H1 (cell line): ENCODE results near the gene KLF16. TPM values are rescaled to one million over a fixed set of nuclear protein-coding genes. Genes with fewer than 3 reads are reported as not detected.

Source experiments
- CTCF ChIA-PET: fragments of 300-600 bp; sonication (Branson Sonifier 250); formaldehyde crosslinking; loops from one replicate; lab custom pipeline; 2021; ENCODE audit not compliant: partially characterized antibody; lab: Charles Lee
- POLR2A ChIA-PET: fragments of 300-600 bp; sonication (Branson Sonifier 250); formaldehyde crosslinking; loops from one replicate; lab custom pipeline; 2021; ENCODE audit warnings: inconsistent platforms; ENCODE audit not compliant: partially characterized antibody; lab: Charles Lee
- DNase-seq, 2 experiments: peaks; one replicate each; pipeline versions ENCODE4 v3.0.0 to v3.0.0-alpha.2; 2010 to 2022; ENCODE audit warnings: low spot score in 2 of 2, low read depth in 1 of 2, mixed read lengths in 1 of 2
- FAIRE-seq: peaks from 2 replicates; lab custom pipeline; 2011; peaks lifted over from hg19 to GRCh38; lab: Jason Lieb, UNC
- H2AFZ ChIP-seq: 2 replicates; pipeline ENCODE4 v1.8.1; 2012; ENCODE audit warnings: low read length, inconsistent platforms
- H2AK5ac ChIP-seq: 2 replicates; pipeline ENCODE4 v1.6.1; 2013; ENCODE audit warnings: low read depth, low read length
- H2BK120ac ChIP-seq: replicated peaks from 2 replicates; pipeline ENCODE3; 2013; ENCODE audit warnings: low read depth, low read length, inconsistent platforms
- H2BK12ac ChIP-seq: 2 replicates; pipeline ENCODE4 v1.6.1; 2013; ENCODE audit warnings: low read depth, low read length
- H2BK15ac ChIP-seq: 2 replicates; pipeline ENCODE4 v1.6.1; 2013; ENCODE audit warnings: low read length
- H2BK20ac ChIP-seq: 2 replicates; pipeline ENCODE4 v1.6.1; 2013; ENCODE audit warnings: low read length
- H2BK5ac ChIP-seq: 2 replicates; pipeline ENCODE4 v1.6.1; 2013; ENCODE audit warnings: low read depth, low read length
- H3K14ac ChIP-seq: 2 replicates; pipeline ENCODE4 v1.6.1; 2013; ENCODE audit warnings: inconsistent platforms; ENCODE audit not compliant: insufficient read length
- H3K18ac ChIP-seq: 2 replicates; pipeline ENCODE4 v1.6.1; 2013; ENCODE audit warnings: low read length; ENCODE audit errors: extremely low read depth
- H3K23ac ChIP-seq: 2 replicates; pipeline ENCODE4 v1.6.1; 2013; ENCODE audit warnings: inconsistent platforms; ENCODE audit not compliant: insufficient read length
- H3K23me2 ChIP-seq: 2 replicates; pipeline ENCODE4 v1.6.1; 2013; ENCODE audit warnings: low read depth, low read length
- H3K27ac ChIP-seq: 2 replicates; pipeline ENCODE4 v1.6.1; 2011; ENCODE audit warnings: low read depth, low read length, inconsistent platforms
- H3K27me3 ChIP-seq, 4 experiments: replicated peaks in 1 of 4; 1 replicate in 1 of 4; 2 replicates in 3 of 4; pipeline versions ENCODE4 v1.6.1 to v1.8.1; 2011 to 2013; ENCODE audit warnings: low read length in 3 of 4, mild to moderate bottlenecking in 3 of 4, inconsistent platforms in 2 of 4, mixed read lengths in 2 of 4, moderate library complexity in 1 of 4; ENCODE audit not compliant: control insufficient read depth in 3 of 4, insufficient read depth in 3 of 4; ENCODE audit errors: extremely low read depth in 1 of 4
- H3K36me3 ChIP-seq, 4 experiments: 2 replicates each; pipeline versions ENCODE4 v1.6.1 to v1.8.1; 2011 to 2013; ENCODE audit warnings: mild to moderate bottlenecking in 4 of 4, low read length in 3 of 4, moderate library complexity in 2 of 4, control low read depth in 1 of 4, inconsistent platforms in 1 of 4; ENCODE audit not compliant: insufficient read depth in 4 of 4, control insufficient read depth in 2 of 4
- H3K4ac ChIP-seq: replicated peaks from 2 replicates; pipeline ENCODE3; 2013; ENCODE audit warnings: low read length, low read depth, mixed read lengths, inconsistent platforms; ENCODE audit not compliant: insufficient read length
- H3K4me1 ChIP-seq, 4 experiments: replicated peaks in 1 of 4; 1 replicate in 1 of 4; 2 replicates in 3 of 4; pipeline versions ENCODE4 v1.6.1 to v1.8.1; 2011 to 2013; ENCODE audit warnings: low read length in 3 of 4, inconsistent platforms in 2 of 4, mixed read lengths in 1 of 4; ENCODE audit not compliant: insufficient read depth in 4 of 4, control insufficient read depth in 3 of 4
- H3K4me2 ChIP-seq, 2 experiments: 2 replicates each; pipeline versions ENCODE4 v1.6.1 to v1.8.1; 2011 to 2013; ENCODE audit warnings: low read depth in 2 of 2, low read length in 2 of 2, control low read depth in 1 of 2, inconsistent platforms in 1 of 2, mild to moderate bottlenecking in 1 of 2; ENCODE audit not compliant: insufficient read depth in 1 of 2
- H3K4me3 ChIP-seq, 4 experiments: fragments of 200-600, 300-600 bp in 1 of 4; sonication (generic), shearing (Covaris generic), sonication (Bioruptor Twin) in 1 of 4; 2 replicates each; pipeline versions ENCODE4 v1.5.1 to v1.8.1; 2011 to 2016; ENCODE audit warnings: low read length in 4 of 4, low read depth in 3 of 4, control low read depth in 2 of 4, inconsistent platforms in 2 of 4, mild to moderate bottlenecking in 2 of 4, mixed read lengths in 1 of 4, moderate library complexity in 1 of 4; ENCODE audit not compliant: insufficient read depth in 2 of 4; ENCODE audit errors: extremely low read depth in 1 of 4
- H3K56ac ChIP-seq: replicated peaks from 2 replicates; pipeline ENCODE3; 2013; ENCODE audit warnings: low read depth, mild to moderate bottlenecking, mixed read lengths, low read length, inconsistent platforms; ENCODE audit not compliant: insufficient read length
- H3K79me1 ChIP-seq: 2 replicates; pipeline ENCODE4 v1.6.1; 2013; ENCODE audit warnings: low read depth, low read length, control low read depth
- H3K79me2 ChIP-seq, 2 experiments: 2 replicates each; pipeline versions ENCODE4 v1.6.1 to v1.8.1; 2012 to 2013; ENCODE audit warnings: low read length in 2 of 2, mild to moderate bottlenecking in 2 of 2, inconsistent platforms in 1 of 2; ENCODE audit not compliant: insufficient read depth in 2 of 2, control insufficient read depth in 1 of 2
- H3K9ac ChIP-seq, 4 experiments: replicated peaks in 1 of 4; 1 replicate in 1 of 4; 2 replicates in 3 of 4; pipeline versions ENCODE4 v1.6.1 to v1.8.1; 2011 to 2013; ENCODE audit warnings: low read depth in 3 of 4, low read length in 3 of 4, control low read depth in 2 of 4, mild to moderate bottlenecking in 2 of 4, moderate library complexity in 2 of 4, inconsistent platforms in 1 of 4; ENCODE audit errors: extremely low read depth in 1 of 4
- H3K9me3 ChIP-seq, 2 experiments: 2 replicates each; pipeline versions ENCODE4 v1.6.1 to v1.8.1; 2012 to 2013; ENCODE audit warnings: mild to moderate bottlenecking in 2 of 2, moderate library complexity in 2 of 2, control low read depth in 1 of 2, inconsistent platforms in 1 of 2, low read depth in 1 of 2, low read length in 1 of 2, mixed read lengths in 1 of 2; ENCODE audit not compliant: insufficient read depth in 2 of 2
- H4K20me1 ChIP-seq, 2 experiments: replicated peaks in 1 of 2; 2 replicates each; pipeline versions ENCODE3 to v1.8.1; 2011 to 2013; ENCODE audit warnings: inconsistent platforms in 2 of 2, low read length in 2 of 2, mild to moderate bottlenecking in 1 of 2; ENCODE audit not compliant: insufficient read depth in 2 of 2, control insufficient read depth in 1 of 2
- H4K5ac ChIP-seq: 2 replicates; pipeline ENCODE4 v1.6.1; 2013; ENCODE audit warnings: low read length, low read depth, mixed read lengths, inconsistent platforms; ENCODE audit not compliant: insufficient read length
- H4K8ac ChIP-seq: 2 replicates; pipeline ENCODE4 v1.8.0; 2013; ENCODE audit warnings: mild to moderate bottlenecking, moderate library complexity, low read length, inconsistent platforms; ENCODE audit not compliant: insufficient read depth; ENCODE audit errors: extremely low read depth
- H4K91ac ChIP-seq: replicated peaks from 2 replicates; pipeline ENCODE3; 2013; ENCODE audit warnings: low read length, mixed read lengths, inconsistent platforms; ENCODE audit not compliant: insufficient read length
- ASH2L ChIP-seq: fragments of 200-600, 300-600 bp; sonication (generic); IDR thresholded peaks from one replicate; pipeline ENCODE4 v1.7.1; 2017; ENCODE audit warnings: low read length
- ATF3 ChIP-seq: IDR thresholded peaks from 2 replicates; pipeline ENCODE4 v1.6.1; 2011; ENCODE audit warnings: low read depth, mild to moderate bottlenecking, low read length; ENCODE audit not compliant: insufficient read depth
- BRCA1 ChIP-seq: IDR thresholded peaks from 2 replicates; pipeline ENCODE4 v1.6.1; 2012; ENCODE audit warnings: low read depth, low read length, improper control_type of control experiment
- RAD21 ChIP-seq, 2 experiments: IDR thresholded peaks in 1 of 2; conservative IDR thresholded peaks in 1 of 2; 2 replicates each; pipeline ENCODE4 v1.6.1; 2011; ENCODE audit warnings: low read depth in 2 of 2, low read length in 2 of 2, improper control_type of control experiment in 1 of 2, inconsistent platforms in 1 of 2, mild to moderate bottlenecking in 1 of 2, moderate library complexity in 1 of 2
- RBBP5 ChIP-seq: IDR thresholded peaks from 2 replicates; pipeline ENCODE4 v1.7.1; 2012; ENCODE audit warnings: low read depth, mild to moderate bottlenecking, inconsistent platforms, low read length, moderate library complexity, borderline replicate concordance
- RFX5 ChIP-seq: IDR thresholded peaks from 2 replicates; pipeline ENCODE4 v1.6.1; 2011; ENCODE audit warnings: low read depth, low read length, improper control_type of control experiment, borderline replicate concordance
- SIN3A ChIP-seq, 2 experiments: IDR thresholded peaks in 1 of 2; conservative IDR thresholded peaks in 1 of 2; 2 replicates each; pipeline ENCODE4 v1.6.1; 2011 to 2012; ENCODE audit warnings: low read length in 2 of 2, improper control_type of control experiment in 1 of 2, low read depth in 1 of 2, mild to moderate bottlenecking in 1 of 2
- WGBS, 2 experiments: shearing (Covaris generic) in 1 of 2; methylation state at CpG; one replicate each; pipeline versions ENCODE4 v1.1.6 to v1.1.7; 2013 to 2015; ENCODE audit warnings: low lambda C conversion rate in 2 of 2, mixed read lengths in 2 of 2, inconsistent platforms in 1 of 2, low coverage in 1 of 2, missing lambda C conversion rate in 1 of 2; ENCODE audit not compliant: insufficient replicate concordance in 2 of 2, insufficient coverage in 1 of 2, insufficient read length in 1 of 2; ENCODE audit errors: extremely low coverage in 1 of 2, missing lambda C conversion rate in 1 of 2; 5-methylcytosine and 5-hydroxymethylcytosine counted together
- polyA plus RNA-seq, 7 experiments: library from polyadenylated mRNA; depleted of rRNA in 3 of 7; stranded (reverse) in 5 of 7; unstranded in 2 of 7; fragments of >200 nt in 5 of 7; fragments of 200-250 nt in 2 of 7; gene quantifications; 1 replicate in 5 of 7; 2 replicates in 1 of 7; 4 replicates in 1 of 7; pipeline versions ENCODE4 v1.2.1 to v1.2.3, GENCODE V29; 2011 to 2013; ENCODE audit warnings: missing spikeins in 2 of 7, mixed read lengths in 2 of 7
- total RNA-seq: library from RNA; stranded (reverse); fragmentation: NEBNext Ultra II Directional; extraction: Animal tissue kit (Norgen Biotek cat#: 25700); gene quantifications from 2 replicates; pipeline ENCODE4 v1.2.1, GENCODE V29; 2021
- TF ChIP-seq, protein P1 (sequence below): IDR thresholded peaks from 2 replicates; pipeline ENCODE4 v1.6.1; 2012; ENCODE audit warnings: low read length, inconsistent platforms

Gene KLF16
- total and polyA plus RNA-seq, 2 of the 8 experiments (the other 6 are each of a cell fraction or from before 2014, with no cell fraction given) = 14.3 to 45.9 TPM

DNA sequence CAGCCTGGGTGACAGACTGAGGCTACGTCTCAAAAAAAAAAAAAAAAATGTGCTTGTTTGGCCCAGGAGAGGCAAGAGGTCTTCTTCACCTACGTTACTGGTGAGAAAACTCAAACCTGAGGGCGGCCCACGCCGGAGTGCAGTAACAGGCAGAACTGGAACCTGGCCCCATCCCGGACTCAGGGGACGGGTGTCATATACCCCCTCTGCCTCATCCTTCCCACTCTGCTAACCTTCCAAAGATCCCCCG is 41.4 kb upstream of the KLF16 start:
- WGBS, 2 experiments = 24% methylated on average over 7 of the region's 8 CpGs; no CpG with 5 or more reads in 1 of the 2 experiments
- H3K23me2 ChIP-seq = peaks cover 3% of the 10 kb centered on the region
- H4K91ac ChIP-seq = peak overlapping the region; percentile 56
- H3K79me1 ChIP-seq = peaks cover 13% of the 10 kb centered on the region
- no peak for FAIRE-seq
- peak overlapping the region; percentile 17 for H3K56ac ChIP-seq
- DNase-seq = no peak
- 0 out of 2 replicates have a peak overlapping the region, but pooled peaks have one; percentile 72 for H2BK20ac ChIP-seq
- CTCF ChIA-PET = interaction anchor here (0.6 to 1.7 kb wide), 6 partner anchors 8 to 40 kb away, joined by 3 to 6 read pairs (median 4); no protein-coding TSS in a partner anchor
- peak overlapping the region; percentile 18 for H2BK120ac ChIP-seq
- H3K14ac ChIP-seq = no peak overlapping the region
- no peak overlapping the region for H2BK12ac ChIP-seq
- peak overlapping the region; percentile 36 for H3K4ac ChIP-seq
- no peak overlapping the region for H3K23ac ChIP-seq
- no peaks in the 10 kb centered on the region for H3K9me3 ChIP-seq
- H4K5ac ChIP-seq = peak overlapping the region; percentile 27
- H3K4me3 ChIP-seq = peak overlapping the region; percentile 17 to 71 (median 37); a peak in 7 of 8 replicates
- H4K20me1 ChIP-seq = peaks cover 9 to 15% of the 10 kb centered on the region in 2 experiments
- peaks cover 12 to 40% of the 10 kb centered on the region in 2 experiments; a peak in 3 of 4 replicates for H3K79me2 ChIP-seq
- H3K27me3 ChIP-seq = no peaks in the 10 kb centered on the region
- H4K8ac ChIP-seq = peak overlapping the region; percentile 87; the same call in 1 of the 2 replicates
- H3K4me1 ChIP-seq = peaks cover 0 to 9% (median 8%) of the 10 kb centered on the region in 4 experiments; a peak in 5 of 7 replicates
- no peak overlapping the region for H2BK15ac ChIP-seq
- POLR2A ChIA-PET = interaction anchor here (0.7 to 2.1 kb wide), 13 partner anchors 9 to 813 kb away, joined by 3 to 10 read pairs (median 4); partner anchors contain the start of gene ABHD17A
- peak overlapping the region in 2 of 4 experiments; percentile 44 to 58; a peak in 2 of 7 replicates for H3K9ac ChIP-seq
- H3K27ac ChIP-seq = peak overlapping the region; percentile 87
- H2BK5ac ChIP-seq = peak overlapping the region; percentile 97
- peak overlapping the region; percentile 6; the same call in 1 of the 2 replicates for H2AK5ac ChIP-seq
- peak overlapping the region; percentile 75 to 81 for H3K4me2 ChIP-seq
- H3K36me3 ChIP-seq = peaks cover 0 to 4% (median under 1%) of the 10 kb centered on the region in 4 experiments; a peak in 1 of 8 replicates
- H3K18ac ChIP-seq = 0 out of 2 replicates have a peak overlapping the region, but pooled peaks have one; percentile 78
- no peak overlapping the region; the same call in 1 of the 2 replicates for H2AFZ ChIP-seq
- TF ChIP-seq SIN3A (conservative IDR thresholded peaks at IDR 0.05 in 1 of 2, IDR thresholded peaks at IDR 0.05 in 1 of 2; ENCODE audit: low read depth in 1 of 2, low read length in 2 of 2) = 0 out of 4 replicates have a peak, but pooled peaks of 1 of the 2 experiments have one; percentile 0
- TF ChIP-seq ASH2L = peak; percentile 89
- no peak for TF ChIP-seq RAD21 (IDR thresholded peaks at IDR 0.05 in 1 of 2, conservative IDR thresholded peaks at IDR 0.05 in 1 of 2; ENCODE audit: low read depth in 2 of 2, low read length in 2 of 2)
- no peak for TF ChIP-seq ATF3
- TF ChIP-seq RFX5 = no peak
- no peak for TF ChIP-seq BRCA1
- TF ChIP-seq, protein P1, sequence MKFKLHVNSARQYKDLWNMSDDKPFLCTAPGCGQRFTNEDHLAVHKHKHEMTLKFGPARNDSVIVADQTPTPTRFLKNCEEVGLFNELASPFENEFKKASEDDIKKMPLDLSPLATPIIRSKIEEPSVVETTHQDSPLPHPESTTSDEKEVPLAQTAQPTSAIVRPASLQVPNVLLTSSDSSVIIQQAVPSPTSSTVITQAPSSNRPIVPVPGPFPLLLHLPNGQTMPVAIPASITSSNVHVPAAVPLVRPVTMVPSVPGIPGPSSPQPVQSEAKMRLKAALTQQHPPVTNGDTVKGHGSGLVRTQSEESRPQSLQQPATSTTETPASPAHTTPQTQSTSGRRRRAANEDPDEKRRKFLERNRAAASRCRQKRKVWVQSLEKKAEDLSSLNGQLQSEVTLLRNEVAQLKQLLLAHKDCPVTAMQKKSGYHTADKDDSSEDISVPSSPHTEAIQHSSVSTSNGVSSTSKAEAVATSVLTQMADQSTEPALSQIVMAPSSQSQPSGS = 0 out of 2 replicates have a peak, but pooled peaks have one; percentile 11
- TF ChIP-seq RBBP5 = peak; percentile 35; the same call in 1 of the 2 replicates
